IMR-90 (cell line): ENCODE results near the gene STKLD1. TPM values are rescaled to one million over a fixed set of nuclear protein-coding genes. Genes with fewer than 3 reads are reported as not detected.

Experiments
- ATAC-seq: fragments of 200-7000 bp; cut with Tn5 transposase; 2 replicates; pipeline ENCODE4 v1.9.1; 2020; ENCODE audit warnings: low read depth, mild to moderate bottlenecking, moderate library complexity
- BruUV-seq: library from RNA; stranded (reverse); fragments of 400-500 nt; replicated peaks from 2 replicates; lab custom pipeline; 2021; lab: Mats Ljungman, UMichigan
- CTCF ChIA-PET: fragments of 300-600 bp; formaldehyde crosslinking; extraction: SDS; loops from one replicate; lab custom pipeline; 2021; ENCODE audit warnings: antibody characterized with exemption; lab: Yijun Ruan, JAX
- POLR2A ChIA-PET: fragments of 300-600 bp; sonication (Branson Sonifier 250); formaldehyde crosslinking; loops from one replicate; lab custom pipeline; 2022; ENCODE audit warnings: antibody characterized with exemption; ENCODE audit not compliant: unreplicated experiment; lab: Charles Lee
- DNase-seq: peaks from one replicate; pipeline ENCODE4 v3.0.0; 2013
- H2AFZ ChIP-seq: replicated peaks from 2 replicates; pipeline ENCODE3; 2013; ENCODE audit warnings: low read length, mild to moderate bottlenecking; ENCODE audit not compliant: poor library complexity
- H2AK5ac ChIP-seq: 2 replicates; pipeline ENCODE4 v1.6.1; 2013; ENCODE audit warnings: low read depth, low read length, inconsistent platforms
- H2AK9ac ChIP-seq: replicated peaks from 2 replicates; pipeline ENCODE3; 2013; ENCODE audit warnings: mild to moderate bottlenecking, low read depth, low read length, moderate library complexity; ENCODE audit not compliant: poor library complexity
- H2BK120ac ChIP-seq: 2 replicates; pipeline ENCODE4 v1.6.1; 2013; ENCODE audit warnings: low read depth, low read length, inconsistent platforms
- H2BK15ac ChIP-seq: 3 replicates; pipeline ENCODE4 v1.6.1; 2013; ENCODE audit warnings: low read depth, low read length, inconsistent platforms
- H2BK20ac ChIP-seq: 2 replicates; pipeline ENCODE4 v1.6.1; 2013; ENCODE audit warnings: low read depth, mild to moderate bottlenecking, inconsistent platforms, low read length, moderate library complexity
- H2BK5ac ChIP-seq: 2 replicates; pipeline ENCODE4 v1.6.1; 2013; ENCODE audit warnings: mild to moderate bottlenecking, low read depth, low read length, inconsistent platforms; ENCODE audit not compliant: poor library complexity, severe bottlenecking
- H3K14ac ChIP-seq: replicated peaks from 2 replicates; pipeline ENCODE4 v1.6.1; 2013; ENCODE audit warnings: low read depth, low read length, inconsistent platforms
- H3K18ac ChIP-seq: 2 replicates; pipeline ENCODE4 v1.6.1; 2013; ENCODE audit warnings: low read depth, low read length, control low read depth
- H3K23ac ChIP-seq: 2 replicates; pipeline ENCODE4 v1.6.1; 2013; ENCODE audit warnings: low read depth, low read length, inconsistent platforms
- H3K27ac ChIP-seq: 2 replicates; pipeline ENCODE4 v1.5.1; 2013; ENCODE audit warnings: mild to moderate bottlenecking, control low read depth, low read length; ENCODE audit not compliant: insufficient read depth
- H3K27me3 ChIP-seq: 2 replicates; pipeline ENCODE4 v1.6.1; 2013; ENCODE audit warnings: low read length; ENCODE audit not compliant: control insufficient read depth, insufficient read depth
- H3K36me3 ChIP-seq: 2 replicates; pipeline ENCODE4 v1.6.1; 2013; ENCODE audit warnings: low read length, mixed read lengths; ENCODE audit not compliant: control insufficient read depth, insufficient read depth
- H3K4ac ChIP-seq: 2 replicates; pipeline ENCODE4 v1.6.1; 2013; ENCODE audit warnings: low read depth, low read length, inconsistent platforms
- H3K4me1 ChIP-seq: 2 replicates; pipeline ENCODE4 v1.6.1; 2013; ENCODE audit warnings: low read length, mixed read lengths; ENCODE audit not compliant: control insufficient read depth, insufficient read depth
- H3K4me2 ChIP-seq: 2 replicates; pipeline ENCODE4 v1.6.1; 2013; ENCODE audit warnings: low read depth, mild to moderate bottlenecking, control low read depth, low read length, moderate library complexity
- H3K4me3 ChIP-seq: 2 replicates; pipeline ENCODE4 v1.5.1; 2013; ENCODE audit warnings: low read depth, mild to moderate bottlenecking, control low read depth, low read length, moderate library complexity; ENCODE audit not compliant: insufficient read depth
- H3K56ac ChIP-seq: 2 replicates; pipeline ENCODE4 v1.6.1; 2013; ENCODE audit warnings: low read length, inconsistent platforms; ENCODE audit not compliant: insufficient read depth; ENCODE audit errors: extremely low read depth
- H3K79me1 ChIP-seq, 2 experiments: 2 replicates each; pipeline ENCODE4 v1.6.1; 2013; ENCODE audit warnings: low read length in 2 of 2, inconsistent platforms in 1 of 2, low read depth in 1 of 2
- H3K9ac ChIP-seq: 2 replicates; pipeline ENCODE4 v1.6.1; 2013; ENCODE audit warnings: low read depth, low read length, control low read depth
- H3K9me1 ChIP-seq: 2 replicates; pipeline ENCODE4 v1.6.1; 2013; ENCODE audit warnings: low read length, inconsistent platforms; ENCODE audit not compliant: insufficient read depth
- H3K9me3 ChIP-seq: 2 replicates; pipeline ENCODE4 v1.6.1; 2013; ENCODE audit warnings: low read length; ENCODE audit not compliant: control insufficient read depth, insufficient read depth
- H4K20me1 ChIP-seq: 2 replicates; pipeline ENCODE4 v1.6.1; 2013; ENCODE audit warnings: low read length, inconsistent platforms; ENCODE audit not compliant: insufficient read depth
- H4K5ac ChIP-seq: 2 replicates; pipeline ENCODE4 v1.6.1; 2013; ENCODE audit warnings: mild to moderate bottlenecking, low read depth, low read length, control low read depth
- H4K8ac ChIP-seq, 2 experiments: 2 replicates each; pipeline ENCODE4 v1.6.1; 2013; ENCODE audit warnings: low read depth in 2 of 2, low read length in 2 of 2, control low read depth in 1 of 2, inconsistent platforms in 1 of 2
- H4K91ac ChIP-seq: 2 replicates; pipeline ENCODE4 v1.6.1; 2013; ENCODE audit warnings: low read depth, low read length, inconsistent platforms; ENCODE audit not compliant: insufficient read depth
- BHLHE40 ChIP-seq: fragments of 150-350 bp; IDR thresholded peaks from 2 replicates; pipeline ENCODE4 v1.6.1; 2016; ENCODE audit warnings: mild to moderate bottlenecking, low read depth, low read length
- CEBPB ChIP-seq: IDR thresholded peaks from 2 replicates; pipeline ENCODE4 v1.6.1; 2012; ENCODE audit warnings: low read depth, low read length, improper control_type of control experiment
- CHD1 ChIP-seq: IDR thresholded peaks from 2 replicates; pipeline ENCODE4 v1.6.1; 2012; ENCODE audit warnings: low read depth, low read length, improper control_type of control experiment
- ELK1 ChIP-seq: fragments of 150-350 bp; IDR thresholded peaks from 2 replicates; pipeline ENCODE4 v1.6.1; 2016; ENCODE audit warnings: low read depth, mild to moderate bottlenecking, low read length, moderate library complexity, borderline replicate concordance
- FOS ChIP-seq: fragments of 150-350 bp; IDR thresholded peaks from 2 replicates; pipeline ENCODE4 v1.6.1; 2016; ENCODE audit warnings: low read depth, low read length
- MAFK ChIP-seq: IDR thresholded peaks from 2 replicates; pipeline ENCODE4 v1.6.1; 2012; ENCODE audit warnings: low read depth, low read length, improper control_type of control experiment
- MAZ ChIP-seq: IDR thresholded peaks from 2 replicates; pipeline ENCODE4 v1.6.1; 2012; ENCODE audit warnings: low read depth, mild to moderate bottlenecking, low read length, improper control_type of control experiment, moderate library complexity, borderline replicate concordance
- MXI1 ChIP-seq: IDR thresholded peaks from 2 replicates; pipeline ENCODE4 v1.6.1; 2012; ENCODE audit warnings: low read depth, mild to moderate bottlenecking, low read length, moderate library complexity, borderline replicate concordance
- NFE2L2 ChIP-seq: fragments of 150-350 bp; IDR thresholded peaks from 2 replicates; pipeline ENCODE4 v1.6.1; 2016; ENCODE audit warnings: low read depth, mild to moderate bottlenecking, low read length
- POLR2A ChIP-seq: IDR thresholded peaks from 2 replicates; pipeline ENCODE4 v1.6.1; 2012; ENCODE audit warnings: mild to moderate bottlenecking, low read depth, low read length
- RAD21 ChIP-seq: IDR thresholded peaks from 2 replicates; pipeline ENCODE4 v1.6.1; 2012; ENCODE audit warnings: low read length, improper control_type of control experiment
- RCOR1 ChIP-seq: IDR thresholded peaks from 2 replicates; pipeline ENCODE4 v1.6.1; 2012; ENCODE audit warnings: mild to moderate bottlenecking, low read length, improper control_type of control experiment; ENCODE audit not compliant: insufficient replicate concordance
- RFX5 ChIP-seq: IDR thresholded peaks from 2 replicates; pipeline ENCODE4 v1.8.0; 2012; ENCODE audit warnings: low read depth, mild to moderate bottlenecking, low read length, moderate library complexity
- SMC3 ChIP-seq: fragments of 150-350 bp; IDR thresholded peaks from 2 replicates; pipeline ENCODE4 v1.6.1; 2016; ENCODE audit warnings: low read depth, mild to moderate bottlenecking, antibody characterized with exemption, low read length, moderate library complexity
- WGBS, 2 experiments: methylation state at CpG; one replicate each; pipeline versions ENCODE4 v1.1.5 to v1.1.7; 2013; ENCODE audit warnings: missing lambda C conversion rate in 2 of 2; ENCODE audit not compliant: insufficient read length in 1 of 2; ENCODE audit errors: extremely low coverage in 2 of 2; 5-methylcytosine and 5-hydroxymethylcytosine counted together
- dilution Hi-C: fragments of 300-500 bp; cut with HindIII; formaldehyde crosslinking; loops from one replicate; pipeline ENCODE4 v1.14.3; 2018; ENCODE audit warnings: low sequenced_read_pairs; ENCODE audit not compliant: unreplicated experiment
- in situ Hi-C: fragments of 300-500 bp; cut with MboI; formaldehyde crosslinking; loops from 3 replicates; pipeline ENCODE4 v1.14.3; 2019; ENCODE audit warnings: low sequenced_read_pairs, inconsistent platforms, mixed read lengths
- intact Hi-C: fragments of 100-400 bp; cut with micrococcal nuclease; formaldehyde crosslinking; loops from 2 replicates; pipeline ENCODE4 v1.10.0; 2022
- polyA plus RNA-seq, 3 experiments: library from polyadenylated mRNA; depleted of rRNA; stranded (reverse); fragments of >200 nt; gene quantifications; 2 replicates each; pipeline ENCODE4 v1.2.3, GENCODE V29; 2012; ENCODE audit warnings: low replicate concordance in 1 of 3
- total RNA-seq: library from RNA; depleted of rRNA; stranded (reverse); fragments of >200 nt; gene quantifications from 2 replicates; pipeline ENCODE4 v1.2.3, GENCODE V29; 2012
- TF ChIP-seq, protein P1 (sequence below): conservative IDR thresholded peaks from 2 replicates; pipeline ENCODE4 v1.5.1; 2012; ENCODE audit warnings: mild to moderate bottlenecking, low read depth, low read length, improper control_type of control experiment
- TF ChIP-seq, protein P2 (sequence below): fragments of 150-350 bp; IDR thresholded peaks from 2 replicates; pipeline ENCODE4 v1.6.1; 2017; ENCODE audit warnings: mild to moderate bottlenecking, antibody characterized with exemption, low read length, low read depth

STKLD1 gene
- total and polyA plus RNA-seq, 2 of the 4 experiments (the other 2 are of a cell fraction): 0.54 to 0.65 TPM

DNA sequence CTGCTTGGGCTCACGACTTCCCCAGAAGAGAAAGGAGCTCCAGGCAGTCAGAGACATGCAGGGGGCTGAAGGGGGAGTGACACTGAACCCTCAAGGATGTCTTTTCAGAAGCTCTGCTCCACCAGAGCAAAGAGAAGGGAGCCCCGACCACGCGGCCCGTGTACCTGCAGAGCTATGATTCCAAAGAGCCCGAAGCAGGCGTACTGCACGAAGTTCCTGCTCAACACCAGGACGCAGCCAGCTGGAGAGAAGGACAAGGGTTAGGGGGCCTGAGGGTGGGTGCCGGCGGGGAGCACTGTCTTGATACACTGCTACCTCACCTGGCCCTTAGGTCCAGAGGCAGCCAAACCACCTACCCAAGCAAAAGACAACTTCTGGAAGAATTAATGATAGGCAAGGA lies 9.7 kb upstream of the STKLD1 start:
- Histone ChIP-seq H3K14ac (no peak overlapping the region), H2AK5ac (no peak overlapping the region), H2BK120ac (no peak overlapping the region), H3K9me3 (no peaks in the 10 kb centered on the region), H3K4me3 (no peak overlapping the region), H2AK9ac (no peak overlapping the region), H3K27ac (no peak overlapping the region), H3K9me1 (peaks cover 22% of the 10 kb centered on the region), H3K4ac (no peak overlapping the region), H4K20me1 (peaks cover 96% of the 10 kb centered on the region), H3K4me2 (no peak overlapping the region), H2BK15ac (no peak overlapping the region), H2AFZ (no peak overlapping the region), H4K8ac (no peak overlapping the region), H3K9ac (no peak overlapping the region), H4K5ac (no peak overlapping the region), H3K23ac (no peak overlapping the region), H3K56ac (no peak overlapping the region), H3K4me1 (peaks cover 6% of the 10 kb centered on the region), H3K18ac (no peak overlapping the region), H3K36me3 (peaks cover 86% of the 10 kb centered on the region), H3K79me1 (peaks cover 33 to 79% of the 10 kb centered on the region in 2 experiments), H3K27me3 (no peaks in the 10 kb centered on the region), H4K91ac (no peak overlapping the region), H2BK5ac (no peak overlapping the region), H2BK20ac (no peak overlapping the region)
- no TSS peak for BruUV-seq
- in situ Hi-C loops (no loop called here), dilution Hi-C loops (no loop called here), intact Hi-C loops (no loop called here)
- ChIA-PET CTCF (no interaction called here), POLR2A (no interaction called here)
- TF ChIP-seq SMC3: no peak
- no peak for TF ChIP-seq NFE2L2
- no peak for TF ChIP-seq MAFK
- TF ChIP-seq RFX5: no peak
- TF ChIP-seq CEBPB: no peak
- no peak for TF ChIP-seq BHLHE40
- no peak for TF ChIP-seq MXI1
- no peak for TF ChIP-seq FOS
- TF ChIP-seq ELK1: no peak
- TF ChIP-seq, protein P1, sequence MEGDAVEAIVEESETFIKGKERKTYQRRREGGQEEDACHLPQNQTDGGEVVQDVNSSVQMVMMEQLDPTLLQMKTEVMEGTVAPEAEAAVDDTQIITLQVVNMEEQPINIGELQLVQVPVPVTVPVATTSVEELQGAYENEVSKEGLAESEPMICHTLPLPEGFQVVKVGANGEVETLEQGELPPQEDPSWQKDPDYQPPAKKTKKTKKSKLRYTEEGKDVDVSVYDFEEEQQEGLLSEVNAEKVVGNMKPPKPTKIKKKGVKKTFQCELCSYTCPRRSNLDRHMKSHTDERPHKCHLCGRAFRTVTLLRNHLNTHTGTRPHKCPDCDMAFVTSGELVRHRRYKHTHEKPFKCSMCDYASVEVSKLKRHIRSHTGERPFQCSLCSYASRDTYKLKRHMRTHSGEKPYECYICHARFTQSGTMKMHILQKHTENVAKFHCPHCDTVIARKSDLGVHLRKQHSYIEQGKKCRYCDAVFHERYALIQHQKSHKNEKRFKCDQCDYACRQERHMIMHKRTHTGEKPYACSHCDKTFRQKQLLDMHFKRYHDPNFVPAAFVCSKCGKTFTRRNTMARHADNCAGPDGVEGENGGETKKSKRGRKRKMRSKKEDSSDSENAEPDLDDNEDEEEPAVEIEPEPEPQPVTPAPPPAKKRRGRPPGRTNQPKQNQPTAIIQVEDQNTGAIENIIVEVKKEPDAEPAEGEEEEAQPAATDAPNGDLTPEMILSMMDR: no peak
- no peak for TF ChIP-seq MAZ
- TF ChIP-seq RAD21: no peak
- TF ChIP-seq, protein P2, sequence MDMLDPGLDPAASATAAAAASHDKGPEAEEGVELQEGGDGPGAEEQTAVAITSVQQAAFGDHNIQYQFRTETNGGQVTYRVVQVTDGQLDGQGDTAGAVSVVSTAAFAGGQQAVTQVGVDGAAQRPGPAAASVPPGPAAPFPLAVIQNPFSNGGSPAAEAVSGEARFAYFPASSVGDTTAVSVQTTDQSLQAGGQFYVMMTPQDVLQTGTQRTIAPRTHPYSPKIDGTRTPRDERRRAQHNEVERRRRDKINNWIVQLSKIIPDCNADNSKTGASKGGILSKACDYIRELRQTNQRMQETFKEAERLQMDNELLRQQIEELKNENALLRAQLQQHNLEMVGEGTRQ: no peak
- TF ChIP-seq RCOR1: no peak
- TF ChIP-seq CHD1: no peak
- TF ChIP-seq POLR2A: no peak
- ATAC-seq: no peak
- WGBS, 2 experiments: 100% methylated on average over 2 of the region's 11 CpGs; no CpG with 5 or more reads in 1 of the 2 experiments
- DNase-seq: no peak
